ENCODE data around the gene PKD2.
"Not testable (repeated sequence)": the region's sequence is repeated elsewhere in the genome, so short reads cannot be mapped to it uniquely, and the experiment has no call there.

PKD2 gene

GRCh38 chr4:88070031-88070430 lies 62.6 kb downstream of the PKD2 start:
- DNase-seq (ENCODE audit: low read depth in 3 of 3), result no peak

GRCh38 chr4:88075336-88075735 lies 67.9 kb downstream of the PKD2 start:
- no peak for DNase-seq (ENCODE audit: low read depth in 3 of 3)

DNA sequence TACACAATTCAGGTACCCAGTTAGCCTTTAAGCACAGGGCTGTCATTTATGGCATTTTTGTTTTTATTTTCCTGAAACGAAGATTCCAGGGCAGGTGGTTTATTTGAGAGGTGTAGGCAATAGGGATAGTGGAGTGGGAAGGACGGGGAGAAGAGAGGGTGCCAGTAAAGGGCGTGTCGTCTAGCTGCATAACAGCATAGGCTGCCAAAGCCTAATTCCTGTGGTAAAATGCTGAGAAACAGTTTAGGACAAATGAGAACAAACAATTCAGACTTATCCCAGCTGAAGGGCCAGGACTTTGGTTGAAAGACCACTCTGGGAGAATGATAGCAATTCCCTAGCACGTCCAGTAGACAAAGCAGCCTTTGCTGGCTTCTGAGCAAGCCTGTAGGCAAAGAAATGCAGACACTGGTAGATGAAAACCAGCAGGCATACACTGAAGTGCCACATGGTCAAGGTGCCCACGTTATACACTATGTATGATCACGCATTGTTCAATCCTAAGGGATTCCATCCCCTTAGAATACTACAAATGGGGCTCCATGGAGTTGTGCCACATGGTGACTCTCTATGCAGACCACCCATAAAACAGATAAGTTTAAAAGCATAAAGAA lies 70.6 kb downstream of the PKD2 start:
- DNase-seq (ENCODE audit: low read depth in 3 of 3), result no peak

DNA sequence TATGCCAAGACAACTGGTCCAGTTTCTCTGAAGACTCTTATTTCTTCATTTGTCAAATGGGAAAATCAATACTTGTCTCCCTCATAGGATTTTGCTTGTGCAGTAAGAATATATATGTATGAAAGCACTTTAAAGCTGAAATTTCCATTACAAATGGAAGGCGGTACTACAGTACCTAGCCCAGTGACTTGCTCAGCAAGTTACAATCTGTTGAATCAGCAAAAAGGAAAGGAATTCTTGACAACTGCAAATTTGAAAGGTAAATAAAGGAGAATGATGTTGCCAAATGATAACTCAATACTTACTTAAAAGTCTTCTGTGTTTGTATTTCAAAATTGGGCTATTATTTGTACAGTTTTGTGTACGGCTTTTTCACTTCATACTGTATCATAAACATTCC lies 71.1 kb downstream of the PKD2 start:
- DNase-seq (ENCODE audit: low read depth in 3 of 3), result no peak

DNA sequence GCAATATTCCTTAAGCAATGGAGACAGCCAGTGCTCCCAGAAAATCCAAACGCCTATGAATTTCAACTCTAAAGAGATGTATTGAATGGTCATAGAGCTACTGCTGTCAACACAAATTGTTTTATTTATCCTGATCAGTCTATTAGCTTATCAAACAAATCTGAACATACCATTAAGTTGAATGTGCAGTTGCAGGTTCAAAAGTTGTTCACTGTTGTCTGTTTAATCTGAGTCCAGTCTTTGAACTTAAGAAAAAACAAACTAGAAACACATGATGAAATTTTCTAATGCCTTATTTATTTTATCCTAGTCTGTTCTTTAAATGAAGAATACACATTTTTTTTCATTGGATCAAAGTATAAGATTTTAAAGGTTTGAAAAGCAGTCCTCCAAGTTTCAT lies 73.2 kb downstream of the PKD2 start:
- no peak for DNase-seq (ENCODE audit: low read depth in 3 of 3)

- DNase-seq (ENCODE audit: low read depth in 3 of 3), result no peak
Measured at GRCh38 chr4:88087004-88087403, 79.6 kb downstream of the PKD2 start.

GRCh38 chr4:88090898-88091297 lies 83.5 kb downstream of the PKD2 start:
- DNase-seq (ENCODE audit: low read depth in 3 of 3), result no peak

- DNase-seq (ENCODE audit: low read depth in 3 of 3), result no peak
Measured at GRCh38 chr4:88091378-88091777, 83.9 kb downstream of the PKD2 start.

- no peak for DNase-seq (ENCODE audit: low read depth in 3 of 3)
Measured at GRCh38 chr4:88093874-88094273, 86.4 kb downstream of the PKD2 start.

GRCh38 chr4:88097301-88097700 lies 89.9 kb downstream of the PKD2 start:
- no peak for DNase-seq (ENCODE audit: low read depth in 3 of 3)

DNA sequence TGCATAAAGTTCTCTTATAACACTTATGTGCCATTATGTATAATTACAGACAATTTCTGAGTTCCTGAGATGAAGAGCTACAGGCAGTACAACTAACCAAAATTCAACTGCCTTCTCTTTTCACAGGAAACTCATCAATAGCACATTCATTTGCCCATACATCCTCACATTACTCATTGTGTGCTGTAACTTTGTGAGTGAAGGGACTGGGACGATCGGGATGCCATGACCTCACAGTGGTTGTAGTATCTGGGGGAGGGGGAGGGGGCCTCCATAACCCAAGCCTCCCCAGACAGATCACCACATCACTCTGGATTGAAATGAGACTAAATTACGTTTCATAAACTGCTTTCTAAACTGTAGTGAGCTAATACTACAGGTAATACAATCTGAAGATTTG lies 90.3 kb downstream of the PKD2 start:
- DNase-seq (ENCODE audit: low read depth in 3 of 3), result no peak

DNA sequence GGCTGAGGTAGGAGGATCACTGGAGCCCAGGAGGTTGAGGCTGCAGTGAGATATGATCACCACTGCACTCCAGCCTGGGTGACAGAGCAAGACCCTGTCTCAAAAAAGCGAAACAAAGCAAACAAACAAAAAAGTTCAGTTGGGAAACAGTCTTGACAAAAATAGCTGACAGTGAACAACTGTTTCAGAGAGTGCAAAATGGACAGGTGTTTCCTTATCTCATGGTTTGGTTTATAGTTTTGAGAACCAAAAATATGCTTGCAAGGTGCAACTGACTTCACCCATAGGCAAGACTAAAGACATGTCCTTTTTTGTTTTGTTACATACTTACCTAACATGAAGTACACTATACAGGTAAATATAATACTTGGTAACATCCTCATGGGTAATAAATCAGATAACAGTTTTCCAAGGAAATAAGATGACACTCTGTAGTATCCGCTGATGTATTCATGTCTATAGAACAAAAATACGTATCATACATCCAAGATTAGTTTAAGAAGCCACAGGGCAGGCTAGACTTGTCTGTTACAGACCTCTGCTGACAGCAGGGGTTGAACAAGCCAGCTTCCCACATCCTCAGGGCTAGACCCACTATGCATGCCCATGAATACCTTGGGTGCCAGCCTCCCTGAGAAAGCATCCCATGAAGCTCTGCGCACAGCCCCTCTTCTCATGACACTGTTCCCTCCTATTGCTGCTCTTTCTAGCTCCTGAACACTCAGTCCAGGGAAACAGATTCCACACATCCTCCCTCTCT lies 91.7 kb downstream of the PKD2 start:
- DNase-seq (ENCODE audit: low read depth in 3 of 3), result no peak

DNA sequence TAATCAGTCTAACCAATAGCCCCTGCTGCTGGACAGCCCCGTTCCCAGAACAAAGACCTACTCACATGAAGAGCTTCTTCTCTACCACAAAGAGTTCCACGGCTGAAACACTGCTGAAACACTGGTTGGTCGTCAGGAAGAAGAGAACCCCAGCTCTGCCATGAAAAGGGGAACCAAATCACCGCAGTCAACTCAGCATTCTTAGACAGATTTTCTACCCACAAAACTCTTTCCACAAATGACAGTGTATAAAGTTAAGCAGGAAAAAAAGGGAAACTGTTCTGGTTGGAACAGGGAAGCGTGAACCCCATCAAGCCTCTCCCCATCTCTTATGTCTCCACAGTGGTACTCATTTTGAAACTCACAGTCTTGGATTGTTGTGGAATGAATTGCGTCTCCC lies 93.7 kb downstream of the PKD2 start:
- no peak for DNase-seq (ENCODE audit: low read depth in 3 of 3)

GRCh38 chr4:88102026-88102425 lies 94.6 kb downstream of the PKD2 start:
- no peak for DNase-seq (ENCODE audit: low read depth in 3 of 3)

- no peak for DNase-seq (ENCODE audit: low read depth in 3 of 3)
Measured at GRCh38 chr4:88104902-88105610, 97.6 kb downstream of the PKD2 start.

GRCh38 chr4:88106205-88106604 lies 98.8 kb downstream of the PKD2 start:
- no peak for DNase-seq (ENCODE audit: low read depth in 3 of 3)

DNA sequence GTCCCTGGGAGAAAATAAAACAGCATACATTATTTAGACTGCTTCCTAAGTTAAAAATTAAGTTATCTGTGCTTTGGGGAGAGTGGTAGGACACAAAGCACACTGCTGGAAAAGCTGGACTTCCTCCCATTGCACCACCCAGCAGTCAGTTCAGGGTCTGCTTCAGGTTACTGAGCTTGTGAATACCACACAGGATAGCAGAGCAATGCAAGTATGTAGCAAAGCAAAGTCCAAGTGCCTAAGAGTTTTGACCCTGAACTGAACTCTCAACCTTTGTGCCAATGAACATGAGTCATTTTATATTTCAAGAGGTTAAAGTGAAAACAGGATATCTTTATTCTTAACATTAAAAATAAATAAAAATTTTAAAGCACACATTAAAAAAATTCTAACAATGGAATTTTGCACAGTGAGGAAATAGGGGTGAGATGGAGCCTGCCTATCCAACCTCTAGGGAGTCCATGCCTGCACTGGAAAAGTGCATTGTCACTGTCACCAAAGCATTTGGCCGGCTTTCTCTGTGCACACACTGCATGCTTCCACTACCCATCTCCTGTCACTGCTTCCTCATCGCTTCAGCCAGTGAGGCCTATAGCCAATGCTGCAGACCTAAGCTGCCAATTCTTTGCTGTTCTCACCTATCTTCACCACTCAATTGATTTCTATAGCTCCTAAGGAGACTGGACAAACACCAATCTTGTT lies 100.1 kb downstream of the PKD2 start:
- DNase-seq (ENCODE audit: low read depth in 3 of 3), result no peak

DNA sequence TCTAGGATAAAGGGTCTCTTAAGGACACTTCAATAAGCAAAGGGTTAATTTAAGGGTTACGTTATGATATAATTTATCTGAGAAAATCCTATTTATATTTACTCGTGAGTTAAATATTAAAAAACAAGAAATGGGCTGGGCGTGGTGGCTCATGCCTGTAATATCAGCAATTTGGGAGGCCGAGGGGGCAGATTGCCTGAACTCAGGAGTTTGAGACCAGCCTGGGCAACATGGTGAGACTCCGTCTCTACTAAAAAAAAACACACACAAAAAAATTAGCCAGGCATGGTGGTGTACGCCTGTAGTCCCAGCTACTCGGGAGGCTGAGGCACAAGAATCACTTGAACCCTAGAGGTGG lies 100.7 kb downstream of the PKD2 start:
- DNase-seq (ENCODE audit: low read depth in 3 of 3), result not testable (repeated sequence)

DNA sequence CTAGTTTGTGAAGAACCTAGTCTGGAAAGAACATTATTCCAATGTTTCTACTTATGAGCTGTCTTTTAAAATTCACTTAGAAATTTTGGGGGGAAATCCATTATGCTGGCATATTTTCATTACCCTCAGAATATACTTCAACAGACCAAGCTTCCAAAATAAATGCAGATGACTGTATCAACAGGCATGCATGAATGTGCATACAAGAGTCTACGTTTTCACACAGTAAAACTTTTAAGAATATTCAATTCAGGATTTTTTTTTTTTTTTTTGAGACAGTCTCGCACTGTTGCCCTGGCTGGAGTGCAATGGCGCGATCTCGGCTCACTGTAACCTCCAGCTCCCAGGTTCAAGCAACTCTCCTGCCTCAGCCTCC lies 101.3 kb downstream of the PKD2 start:
- no peak for DNase-seq (ENCODE audit: low read depth in 3 of 3)

DNA sequence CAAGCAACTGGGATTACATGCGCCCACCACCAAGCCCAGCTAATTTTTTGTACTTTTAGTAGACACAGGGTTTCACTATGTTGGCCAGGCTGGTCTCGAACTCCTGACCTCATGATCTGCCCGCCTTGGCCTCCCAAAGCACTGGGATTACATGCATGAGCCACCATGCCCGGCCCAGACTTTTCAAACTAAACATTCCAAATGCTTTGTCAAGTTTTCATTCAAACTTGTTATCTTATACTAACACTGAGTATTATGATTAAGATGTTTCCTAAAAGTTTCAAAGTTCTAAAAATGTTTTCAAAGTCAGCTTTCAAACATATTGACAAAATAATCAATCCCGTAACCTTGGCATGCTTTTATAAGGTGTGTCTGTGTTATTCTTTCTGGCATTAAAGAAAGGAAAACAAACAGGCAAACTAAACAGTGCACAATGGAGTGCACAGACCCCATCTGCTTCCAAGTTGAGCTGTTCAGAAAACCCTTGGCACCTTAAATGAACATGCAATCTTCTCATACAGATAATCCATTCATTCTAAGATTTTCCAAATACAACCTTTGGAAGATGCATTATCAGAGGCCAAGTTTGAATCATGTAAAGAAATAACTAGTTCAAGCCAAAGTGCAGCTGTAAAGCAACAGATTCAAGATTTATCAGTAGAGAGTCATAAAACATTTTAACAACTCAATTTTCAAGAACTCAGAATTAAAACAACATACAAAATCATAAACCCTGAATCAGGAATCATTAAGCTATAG lies 101.9 kb downstream of the PKD2 start:
- DNase-seq (ENCODE audit: low read depth in 3 of 3), result no peak

DNA sequence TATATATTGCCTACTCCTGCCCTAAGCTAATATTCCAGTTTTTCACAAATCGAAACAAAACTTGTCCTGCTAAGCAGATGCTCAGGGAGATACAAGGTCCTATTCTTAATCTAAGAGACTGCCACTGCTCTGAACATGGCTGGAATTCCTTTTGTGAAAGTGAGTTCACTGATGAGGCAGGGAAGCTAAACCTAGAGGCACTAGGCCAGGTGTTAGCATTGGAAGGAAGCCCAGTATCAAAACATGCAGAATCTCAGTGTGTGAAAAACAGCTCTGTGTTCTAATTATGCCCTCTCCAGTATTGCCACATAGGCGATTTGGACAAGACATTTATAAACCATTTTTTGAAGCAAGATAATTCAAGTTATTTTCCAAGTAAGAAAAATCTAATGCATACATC lies 103.4 kb downstream of the PKD2 start:
- no peak for DNase-seq (ENCODE audit: low read depth in 3 of 3)

DNA sequence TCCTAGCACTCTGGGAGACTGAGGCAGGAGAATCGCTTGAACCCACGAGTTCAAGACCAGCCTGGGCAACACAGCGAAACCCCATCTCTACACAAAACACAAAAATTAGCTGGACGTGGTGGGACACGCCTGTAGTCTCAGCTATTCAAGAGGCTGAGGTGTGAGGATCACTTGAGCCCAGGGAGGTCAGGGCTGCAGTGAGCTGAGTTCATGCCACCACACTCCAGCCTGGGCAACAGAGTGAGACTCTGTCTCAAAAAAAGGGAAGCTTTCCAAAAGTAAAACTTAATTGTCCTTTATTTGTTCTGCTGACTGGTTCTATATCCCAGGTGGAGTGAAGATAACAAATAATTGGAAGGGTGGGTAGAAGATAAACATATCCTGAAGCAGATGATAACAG lies 105.4 kb downstream of the PKD2 start:
- no peak for DNase-seq (ENCODE audit: low read depth in 3 of 3)

Measured in stimulated activated CD4-positive, alpha-beta T cell treated with anti-CD3 and anti-CD28 coated beads, TNF-alpha, amount 100 ng/mL, for 24 hours (primary cell).